Mucosa of stomach (tissue), 1 donor: ENCODE measurements around the gene CAMK2B.

Experiments
- H3K27me3 ChIP-seq: one replicate; pipeline ENCODE4 v1.7.0; 2013; ENCODE audit warnings: mild to moderate bottlenecking, low read length; ENCODE audit not compliant: control insufficient read depth, insufficient read depth
- H3K36me3 ChIP-seq: one replicate; pipeline ENCODE4 v1.7.0; 2013; ENCODE audit warnings: low read length; ENCODE audit not compliant: control insufficient read depth, insufficient read depth
- H3K4me1 ChIP-seq: one replicate; pipeline ENCODE4 v1.7.0; 2013; ENCODE audit warnings: mild to moderate bottlenecking, low read length; ENCODE audit not compliant: control insufficient read depth, insufficient read depth
- H3K4me3 ChIP-seq: one replicate; pipeline ENCODE4 v1.7.0; 2013; ENCODE audit warnings: low read length
- H3K9ac ChIP-seq: one replicate; pipeline ENCODE4 v1.7.0; 2013; ENCODE audit warnings: mild to moderate bottlenecking, low read length, moderate library complexity
- H3K9me3 ChIP-seq: one replicate; pipeline ENCODE4 v1.7.0; 2013; ENCODE audit warnings: mild to moderate bottlenecking, low read length, moderate library complexity; ENCODE audit not compliant: control insufficient read depth
- donor health status: Pancreatic carcinoma.

CAMK2B gene

DNA sequence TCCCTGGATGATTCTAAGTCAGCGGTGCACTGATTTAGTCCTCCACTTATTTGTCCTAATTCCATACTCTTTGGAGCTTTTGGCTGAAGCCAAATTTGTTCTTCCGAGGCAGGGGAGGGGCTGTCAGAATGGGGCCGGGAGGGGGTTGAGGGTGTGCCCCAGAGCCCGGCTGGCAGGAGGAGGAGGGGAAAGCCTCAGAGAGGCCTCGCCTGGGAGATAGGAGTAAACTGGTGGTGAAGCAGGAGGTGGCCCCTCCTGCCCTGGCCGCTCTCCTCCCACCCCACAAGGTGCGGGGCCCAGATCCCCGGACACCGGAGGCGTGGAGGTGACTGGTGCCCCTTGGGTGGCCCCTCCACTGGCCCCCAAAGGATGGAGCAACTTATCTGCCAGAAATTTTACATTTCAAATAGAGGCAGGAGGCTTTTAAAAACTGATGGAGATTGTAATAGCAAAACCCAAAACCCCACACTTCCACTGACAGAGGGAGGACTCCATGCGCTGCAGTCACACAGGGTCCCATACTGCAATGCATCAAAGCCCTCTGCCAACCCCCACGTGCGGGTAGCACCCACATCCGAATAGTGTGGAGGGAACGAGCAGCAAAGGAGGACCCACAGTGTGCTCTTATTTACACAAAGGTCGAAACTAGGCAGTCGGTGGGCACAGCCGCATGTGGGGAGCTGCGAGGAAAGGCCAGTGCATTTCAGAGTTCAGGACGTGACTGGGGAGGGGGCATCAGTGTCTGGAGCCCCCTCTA, 61.9 kb downstream of the CAMK2B start:
- Histone ChIP-seq H3K27me3 (peaks cover 16% of the 10 kb centered on the region), H3K4me1 (peaks cover 9% of the 10 kb centered on the region), H3K9me3 (no peaks in the 10 kb centered on the region), H3K4me3 (no peak overlapping the region), H3K9ac (no peak overlapping the region), H3K36me3 (no peaks in the 10 kb centered on the region)

DNA sequence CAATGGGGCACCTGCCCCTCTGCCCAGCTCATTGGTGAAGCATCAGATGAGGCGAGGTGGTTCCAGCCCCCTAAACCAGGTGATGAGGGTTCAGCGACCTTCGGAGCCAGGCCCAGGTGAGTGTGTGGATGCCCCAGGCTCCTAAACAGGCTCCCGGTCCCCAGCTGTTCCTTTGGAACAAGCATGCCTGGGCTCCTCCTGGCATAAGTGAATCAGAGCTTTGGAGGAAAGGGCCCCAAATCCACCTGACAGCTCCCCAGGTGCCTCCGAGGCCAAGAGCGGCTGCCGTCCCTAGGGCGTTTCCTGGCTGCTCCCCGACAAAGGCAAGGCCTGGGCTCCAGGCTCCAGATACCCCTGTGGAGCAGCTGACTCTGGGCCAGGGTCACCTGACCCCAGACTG, 63.4 kb downstream of the CAMK2B start:
- H3K27me3 ChIP-seq = peaks cover 16% of the 10 kb centered on the region
- no peaks in the 10 kb centered on the region for H3K36me3 ChIP-seq
- H3K4me3 ChIP-seq = no peak overlapping the region
- H3K9me3 ChIP-seq = no peaks in the 10 kb centered on the region
- no peak overlapping the region for H3K9ac ChIP-seq
- H3K4me1 ChIP-seq = peaks cover 20% of the 10 kb centered on the region

GRCh38 chr7:44261240-44261639, 64.2 kb downstream of the CAMK2B start:
- Histone ChIP-seq H3K4me3 (no peak overlapping the region), H3K4me1 (peaks cover 20% of the 10 kb centered on the region), H3K27me3 (peaks cover 16% of the 10 kb centered on the region), H3K36me3 (no peaks in the 10 kb centered on the region), H3K9me3 (no peaks in the 10 kb centered on the region), H3K9ac (no peak overlapping the region)

GRCh38 chr7:44259547-44260457, 65.6 kb downstream of the CAMK2B start:
- H3K4me1 ChIP-seq = peaks cover 20% of the 10 kb centered on the region
- no peaks in the 10 kb centered on the region for H3K9me3 ChIP-seq
- H3K27me3 ChIP-seq = peaks cover 11% of the 10 kb centered on the region
- no peaks in the 10 kb centered on the region for H3K36me3 ChIP-seq
- no peak overlapping the region for H3K9ac ChIP-seq
- H3K4me3 ChIP-seq = no peak overlapping the region

- H3K27me3 ChIP-seq = peaks cover 3% of the 10 kb centered on the region
- H3K9me3 ChIP-seq = no peaks in the 10 kb centered on the region
- H3K36me3 ChIP-seq = no peaks in the 10 kb centered on the region
- no peak overlapping the region for H3K9ac ChIP-seq
- H3K4me1 ChIP-seq = peaks cover 20% of the 10 kb centered on the region
- H3K4me3 ChIP-seq = no peak overlapping the region
Measured at GRCh38 chr7:44258865-44259546, 66.4 kb downstream of the CAMK2B start.

GRCh38 chr7:44258423-44258760, 67.0 kb downstream of the CAMK2B start:
- H3K9ac ChIP-seq = no peak overlapping the region
- H3K4me1 ChIP-seq = peaks cover 20% of the 10 kb centered on the region
- no peak overlapping the region for H3K4me3 ChIP-seq
- H3K27me3 ChIP-seq = no peaks in the 10 kb centered on the region
- no peaks in the 10 kb centered on the region for H3K36me3 ChIP-seq
- H3K9me3 ChIP-seq = no peaks in the 10 kb centered on the region

DNA sequence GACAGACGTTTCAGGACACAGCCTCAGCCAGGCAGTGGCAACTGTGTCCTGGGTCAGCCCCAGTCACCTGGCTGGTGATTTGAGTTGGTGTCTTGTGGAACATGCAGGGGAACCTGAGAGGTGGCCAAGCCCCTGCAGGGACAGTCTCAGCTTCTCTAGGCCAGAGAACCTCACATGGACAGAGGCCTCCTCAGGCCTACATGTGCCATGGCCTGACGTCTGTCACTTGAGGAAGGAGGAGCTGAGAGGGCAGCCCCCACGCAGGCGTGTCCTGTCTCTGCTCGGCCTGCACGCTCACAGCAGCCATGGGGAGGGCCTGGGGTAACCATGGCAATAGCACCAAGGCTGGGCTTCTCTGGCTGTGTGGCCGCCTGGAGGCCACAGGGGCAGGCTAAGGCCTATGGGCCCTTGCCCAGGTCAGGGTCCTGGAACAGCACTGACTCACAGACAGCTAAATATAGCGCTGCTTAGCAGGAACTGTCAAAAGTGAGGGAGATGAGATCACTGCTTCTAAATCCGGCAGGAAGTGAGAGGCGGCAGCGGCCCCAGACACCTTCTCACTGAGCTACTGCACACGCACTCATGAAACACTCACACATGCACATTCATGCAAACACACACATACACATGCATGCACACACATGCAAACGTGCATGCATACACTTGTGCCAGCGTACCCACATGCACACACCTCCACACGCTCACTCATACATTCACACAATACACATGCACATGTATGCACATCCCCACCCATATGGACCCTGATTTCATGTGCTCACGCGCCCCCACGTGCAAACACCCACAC, 67.6 kb downstream of the CAMK2B start:
- H3K27me3 ChIP-seq = no peaks in the 10 kb centered on the region
- no peak overlapping the region for H3K9ac ChIP-seq
- H3K9me3 ChIP-seq = no peaks in the 10 kb centered on the region
- peaks cover 20% of the 10 kb centered on the region for H3K4me1 ChIP-seq
- H3K4me3 ChIP-seq = no peak overlapping the region
- no peaks in the 10 kb centered on the region for H3K36me3 ChIP-seq

GRCh38 chr7:44257213-44257612, 68.2 kb downstream of the CAMK2B start:
- no peak overlapping the region for H3K9ac ChIP-seq

DNA sequence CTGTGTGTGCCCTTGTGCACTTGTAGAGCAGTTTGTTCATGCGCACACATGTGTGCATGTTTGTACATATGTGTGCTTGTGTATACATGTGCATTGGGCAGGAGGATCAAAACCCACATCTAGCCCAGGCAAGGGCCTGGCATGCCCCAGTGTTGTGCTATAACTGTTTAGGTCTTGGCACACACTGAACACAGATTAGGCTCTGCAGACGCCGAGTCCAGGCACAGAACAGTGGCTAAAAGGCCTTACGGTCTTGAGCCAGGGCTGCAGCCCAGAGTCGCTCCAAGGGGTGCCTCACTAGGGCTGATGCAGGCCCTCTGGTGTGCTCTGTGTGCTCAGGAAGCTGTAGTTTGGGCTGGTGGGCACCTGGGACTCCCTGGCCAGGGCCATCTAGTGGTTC, 68.9 kb downstream of the CAMK2B start:
- Histone ChIP-seq H3K9ac (no peak overlapping the region), H3K4me3 (no peak overlapping the region), H3K9me3 (no peaks in the 10 kb centered on the region), H3K36me3 (no peaks in the 10 kb centered on the region), H3K4me1 (peaks cover 20% of the 10 kb centered on the region), H3K27me3 (no peaks in the 10 kb centered on the region)

More at GRCh38 chr7:44257213-44257612, 68.2 kb downstream of the CAMK2B start:
- Histone ChIP-seq H3K4me3 (no peak overlapping the region), H3K9me3 (no peaks in the 10 kb centered on the region), H3K27me3 (no peaks in the 10 kb centered on the region), H3K36me3 (no peaks in the 10 kb centered on the region), H3K4me1 (peaks cover 20% of the 10 kb centered on the region)

GRCh38 chr7:44251881-44252280, 73.5 kb downstream of the CAMK2B start:
- Histone ChIP-seq H3K4me3 (no peak overlapping the region), H3K9me3 (no peaks in the 10 kb centered on the region), H3K9ac (no peak overlapping the region), H3K36me3 (no peaks in the 10 kb centered on the region), H3K27me3 (no peaks in the 10 kb centered on the region), H3K4me1 (no peaks in the 10 kb centered on the region)

GRCh38 chr7:44251269-44251668, 74.1 kb downstream of the CAMK2B start:
- Histone ChIP-seq H3K4me1 (no peaks in the 10 kb centered on the region), H3K27me3 (no peaks in the 10 kb centered on the region), H3K36me3 (no peaks in the 10 kb centered on the region), H3K4me3 (no peak overlapping the region), H3K9ac (no peak overlapping the region), H3K9me3 (no peaks in the 10 kb centered on the region)
